K562 (cell line): ENCODE data around the gene CNTN5. TPM values are rescaled to one million over a fixed set of nuclear protein-coding genes. Genes with fewer than 3 reads are reported as not detected.

Experiments
- ATAC-seq: fragments of 200-7000 bp; cut with Tn5 transposase; 3 replicates; pipeline ENCODE4 v1.9.1; 2020; ENCODE audit warnings: moderate library complexity
- BruUV-seq: library from RNA; stranded (reverse); fragments of 400-500 nt; replicated peaks from 2 replicates; lab custom pipeline; 2021; lab: Mats Ljungman, UMichigan
- CTCF ChIA-PET: fragments of 300-600 bp; formaldehyde crosslinking; extraction: SDS; loops from one replicate; lab custom pipeline; 2021; ENCODE audit warnings: low intra/inter-chr PET ratio; lab: Yijun Ruan, JAX
- POLR2A ChIA-PET: fragments of 300-600, 350-650 bp; sonication (Branson Sonifier 250); formaldehyde crosslinking; extraction: SDS; loops from one replicate; lab custom pipeline; 2021; ENCODE audit warnings: antibody characterized with exemption, inconsistent platforms; lab: Yijun Ruan, JAX
- DNase-seq, 4 experiments: peaks; one replicate each; pipeline versions ENCODE4 v3.0.0 to v3.0.0-alpha.2; 2011 to 2018; ENCODE audit warnings: low spot score in 3 of 4, mixed read lengths in 3 of 4; ENCODE audit errors: extremely low read depth in 1 of 4
- FAIRE-seq: peaks from 2 replicates; lab custom pipeline; 2011; peaks lifted over from hg19 to GRCh38; lab: Jason Lieb, UNC
- H2AFZ ChIP-seq: 2 replicates; pipeline ENCODE4 v1.6.0; 2011; ENCODE audit warnings: low read depth, low read length, control low read depth, inconsistent platforms
- H3K27ac ChIP-seq: fragments of 200-600 bp; 3 replicates; pipeline ENCODE4 v1.8.0; 2011; ENCODE audit warnings: low read depth, mild to moderate bottlenecking, control low read depth, inconsistent platforms, low read length, moderate library complexity, mixed read lengths; ENCODE audit errors: extremely low read depth
- H3K27me3 ChIP-seq, 2 experiments: fragments of 300-600 bp in 1 of 2; 2 replicates in 1 of 2; 3 replicates in 1 of 2; pipeline versions ENCODE4 v1.6.0 to v1.8.0; 2011; ENCODE audit warnings: inconsistent platforms in 2 of 2, low read length in 2 of 2, mild to moderate bottlenecking in 1 of 2, mixed read lengths in 1 of 2, moderate library complexity in 1 of 2; ENCODE audit not compliant: control insufficient read depth in 2 of 2, insufficient read depth in 2 of 2
- H3K36me3 ChIP-seq: fragments of 300-600 bp; 3 replicates; pipeline ENCODE4 v1.8.0; 2011; ENCODE audit warnings: mild to moderate bottlenecking, low read length, inconsistent platforms; ENCODE audit not compliant: control insufficient read depth, insufficient read depth
- H3K4me1 ChIP-seq, 2 experiments: fragments of 200-600 bp in 1 of 2; replicated peaks in 1 of 2; 2 replicates in 1 of 2; 3 replicates in 1 of 2; pipeline versions ENCODE4 v1.5.1 to v1.8.0; 2011; ENCODE audit warnings: inconsistent platforms in 2 of 2, low read length in 2 of 2, mild to moderate bottlenecking in 1 of 2, mixed read lengths in 1 of 2, moderate library complexity in 1 of 2; ENCODE audit not compliant: control insufficient read depth in 2 of 2, insufficient read depth in 2 of 2
- H3K4me2 ChIP-seq: 2 replicates; pipeline ENCODE4 v1.6.1; 2011; ENCODE audit warnings: low read length, control low read depth, inconsistent platforms, mixed read lengths; ENCODE audit not compliant: insufficient read depth
- H3K4me3 ChIP-seq: fragments of 200-600 bp; sonication (generic), shearing (Covaris generic); 2 replicates; pipeline ENCODE4 v1.5.1; 2016; ENCODE audit warnings: control low read depth, inconsistent platforms
- H3K79me2 ChIP-seq: fragments of 200-600 bp; 3 replicates; pipeline ENCODE4 v1.8.0; 2011; ENCODE audit warnings: low read length, inconsistent platforms; ENCODE audit not compliant: control insufficient read depth, insufficient read depth
- H3K9ac ChIP-seq, 2 experiments: 2 replicates each; pipeline versions ENCODE4 v1.6.0 to v1.6.1; 2011; ENCODE audit warnings: low read depth in 2 of 2, low read length in 2 of 2, control low read depth in 1 of 2, inconsistent platforms in 1 of 2, mild to moderate bottlenecking in 1 of 2, mixed read lengths in 1 of 2; ENCODE audit not compliant: insufficient read depth in 1 of 2
- H3K9me1 ChIP-seq: one replicate; pipeline ENCODE4 v1.6.0; 2011; ENCODE audit warnings: inconsistent platforms, mild to moderate bottlenecking, low read length, moderate library complexity; ENCODE audit not compliant: control insufficient read depth, insufficient read depth
- H3K9me3 ChIP-seq: replicated peaks from 2 replicates; pipeline ENCODE4 v1.5.1; 2011; ENCODE audit warnings: low read depth, low read length, inconsistent platforms; ENCODE audit not compliant: control insufficient read depth, insufficient read depth
- H4K20me1 ChIP-seq: replicated peaks from 2 replicates; pipeline ENCODE4 v1.6.1; 2011; ENCODE audit warnings: low read length, inconsistent platforms, mixed read lengths; ENCODE audit not compliant: control insufficient read depth, insufficient read depth
- CBX8 ChIP-seq: fragments of 200-600 bp; sonication (generic); IDR thresholded peaks from 2 replicates; pipeline ENCODE4 v1.6.1; 2012; ENCODE audit warnings: borderline replicate concordance, mixed run types, low read depth, mild to moderate bottlenecking, moderate library complexity, mixed read lengths, low read length, control low read depth, inconsistent platforms; ENCODE audit not compliant: poor library complexity, severe bottlenecking; ENCODE audit errors: extremely low read depth
- DIDO1 ChIP-seq: fragments of 450-650 bp; IDR thresholded peaks from 2 replicates; pipeline ENCODE4 v1.6.1; 2016; ENCODE audit warnings: low read depth, missing biosample characterization, missing genetic modification characterization
- GATA2 ChIP-seq: sonication (generic); formaldehyde crosslinking; IDR thresholded peaks from 2 replicates; pipeline ENCODE4 v1.4.0; 2020; ENCODE audit warnings: mild to moderate bottlenecking, missing genetic modification reagents
- HNRNPL ChIP-seq: fragments of 200-400 bp; formaldehyde crosslinking; IDR thresholded peaks from 2 replicates; pipeline ENCODE4 v1.6.1; 2017; ENCODE audit warnings: low read depth, mild to moderate bottlenecking, low read length
- KDM5B ChIP-seq: fragments of 200-600 bp; sonication (generic); IDR thresholded peaks from 2 replicates; pipeline ENCODE4 v1.6.1; 2012; ENCODE audit warnings: low read depth, mild to moderate bottlenecking, moderate library complexity, low read length, control low read depth, inconsistent platforms; ENCODE audit not compliant: insufficient replicate concordance
- SAFB ChIP-seq: fragments of 200-400 bp; formaldehyde crosslinking; IDR thresholded peaks from 2 replicates; pipeline ENCODE4 v1.6.1; 2017; ENCODE audit warnings: low read depth, low read length, borderline replicate concordance
- SAFB2 ChIP-seq: fragments of 200-400 bp; formaldehyde crosslinking; IDR thresholded peaks from 2 replicates; pipeline ENCODE4 v1.6.1; 2018; ENCODE audit warnings: borderline replicate concordance, low read length, low read depth, moderate library complexity; ENCODE audit not compliant: severe bottlenecking
- TSC22D4 ChIP-seq: fragments of 450-650 bp; IDR thresholded peaks from 2 replicates; pipeline ENCODE4 v1.6.1; 2016; ENCODE audit warnings: missing genetic modification characterization, missing biosample characterization, control low read depth
- ZEB2 ChIP-seq: fragments of 450-650 bp; IDR thresholded peaks from 2 replicates; pipeline ENCODE4 v1.6.1; 2016
- ZNF668 ChIP-seq: fragments of 250-450 bp; sonication (Bioruptor Pico); IDR thresholded peaks from 2 replicates; pipeline ENCODE4 v1.8.0; 2022; ENCODE audit warnings: mild to moderate bottlenecking, inconsistent platforms
- ZNF778 ChIP-seq: fragments of 450-650 bp; formaldehyde crosslinking; IDR thresholded peaks from 2 replicates; pipeline ENCODE4 v1.4.0; 2020; ENCODE audit warnings: mild to moderate bottlenecking, moderate library complexity
- WGBS: fragments of 100-300 bp; shearing (Covaris generic); methylation state at CpG from one replicate; pipeline ENCODE4 v1.1.6; 2016; ENCODE audit warnings: low coverage, mixed read lengths; ENCODE audit not compliant: insufficient coverage; ENCODE audit errors: missing lambda C conversion rate; 5-methylcytosine and 5-hydroxymethylcytosine counted together
- in situ Hi-C: fragments of 300-500 bp; cut with MboI; formaldehyde crosslinking; loops from 4 replicates; pipeline ENCODE4 v1.15.0; 2018; ENCODE audit warnings: inconsistent platforms, mixed read lengths
- intact Hi-C: fragments of 100-400 bp; cut with micrococcal nuclease; formaldehyde crosslinking; loops from 2 replicates; pipeline ENCODE4 v1.14.2; 2022
- polyA plus RNA-seq, 8 experiments: library from polyadenylated mRNA; depleted of rRNA in 4 of 8; stranded (reverse) in 5 of 8; unstranded in 3 of 8; fragments of >200 nt; fragmentation: Nextera tagmentation in 2 of 8; fragmentation: Illumina TruSeq in 1 of 8; extraction: Ambion mirVana in 2 of 8; extraction: Trizol in 1 of 8; gene quantifications; 2 replicates each; pipeline versions ENCODE4 v1.2.1 to v1.2.3, GENCODE V29; 2011 to 2014; ENCODE audit warnings: inconsistent platforms in 1 of 8, missing spikeins in 1 of 8
- total RNA-seq, 7 experiments: library from RNA; depleted of rRNA in 6 of 7; stranded (reverse); fragments of >200 nt in 6 of 7; fragmentation: Illumina TruSeq in 2 of 7; extraction: Trizol in 2 of 7; gene quantifications; 2 replicates each; pipeline versions ENCODE4 v1.2.1 to v1.2.3, GENCODE V29; 2011 to 2021; ENCODE audit warnings: low replicate concordance in 1 of 7
- TF ChIP-seq, protein P1 (sequence below), 2 experiments: IDR thresholded peaks; 2 replicates each; pipeline ENCODE4 v1.6.1; 2011; ENCODE audit warnings: borderline replicate concordance in 1 of 2, control low read depth in 1 of 2, low read depth in 1 of 2, low read length in 1 of 2, mild to moderate bottlenecking in 1 of 2, mixed read lengths in 1 of 2, moderate library complexity in 1 of 2; ENCODE audit not compliant: insufficient read depth in 1 of 2, insufficient read length in 1 of 2, poor library complexity in 1 of 2, severe bottlenecking in 1 of 2; ENCODE audit errors: extremely low read depth in 1 of 2
- TF ChIP-seq, protein P2 (sequence below): fragments of 250-450 bp; sonication (Bioruptor Pico); IDR thresholded peaks from 2 replicates; pipeline ENCODE4 v1.5.0; 2021
- TF ChIP-seq, protein P3 (sequence below): sonication (generic); formaldehyde crosslinking; IDR thresholded peaks from 2 replicates; pipeline ENCODE4 v1.8.0; 2022; ENCODE audit warnings: mild to moderate bottlenecking, missing genetic modification reagents
- TF ChIP-seq, protein P4 (sequence below): conservative IDR thresholded peaks from 2 replicates; pipeline ENCODE4 v1.6.1; 2011; ENCODE audit warnings: low read depth, mild to moderate bottlenecking, low read length; ENCODE audit not compliant: control insufficient read depth

Gene CNTN5
- total and polyA plus RNA-seq, 9 of the 15 experiments (the other 6 are each of a cell fraction or from before 2014, with no cell fraction given) = 0.03 TPM; not detected in 8

DNA sequence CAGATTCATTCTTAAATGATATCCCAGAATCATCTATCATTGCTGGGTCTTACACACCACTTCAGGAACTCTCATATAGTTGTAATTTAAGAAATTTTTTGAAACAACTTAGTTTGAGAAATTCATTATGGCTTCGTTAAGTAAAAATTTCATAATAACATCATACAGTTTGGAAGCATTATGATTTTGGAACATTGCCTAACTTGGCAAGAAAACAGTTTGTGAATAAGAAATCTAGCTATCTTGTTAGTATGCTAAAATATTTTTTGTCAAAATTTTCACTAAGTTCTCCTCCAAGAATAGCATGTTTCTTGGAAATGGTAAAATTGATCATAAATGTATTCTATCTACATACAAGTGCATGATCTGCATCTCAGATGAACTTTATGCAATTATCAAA lies 217.7 kb downstream of the CNTN5 start (continued):
- TF ChIP-seq, protein P1, sequence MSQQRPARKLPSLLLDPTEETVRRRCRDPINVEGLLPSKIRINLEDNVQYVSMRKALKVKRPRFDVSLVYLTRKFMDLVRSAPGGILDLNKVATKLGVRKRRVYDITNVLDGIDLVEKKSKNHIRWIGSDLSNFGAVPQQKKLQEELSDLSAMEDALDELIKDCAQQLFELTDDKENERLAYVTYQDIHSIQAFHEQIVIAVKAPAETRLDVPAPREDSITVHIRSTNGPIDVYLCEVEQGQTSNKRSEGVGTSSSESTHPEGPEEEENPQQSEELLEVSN (IDR thresholded peaks at IDR 0.05; ENCODE audit: borderline replicate concordance in 1 of 2, extremely low read depth in 1 of 2, insufficient read depth in 1 of 2, insufficient read length in 1 of 2, low read depth in 1 of 2, low read length in 1 of 2, poor library complexity in 1 of 2, severe bottlenecking in 1 of 2) = no peak
- TF ChIP-seq, all 486 proteins: peak for 0

DNA sequence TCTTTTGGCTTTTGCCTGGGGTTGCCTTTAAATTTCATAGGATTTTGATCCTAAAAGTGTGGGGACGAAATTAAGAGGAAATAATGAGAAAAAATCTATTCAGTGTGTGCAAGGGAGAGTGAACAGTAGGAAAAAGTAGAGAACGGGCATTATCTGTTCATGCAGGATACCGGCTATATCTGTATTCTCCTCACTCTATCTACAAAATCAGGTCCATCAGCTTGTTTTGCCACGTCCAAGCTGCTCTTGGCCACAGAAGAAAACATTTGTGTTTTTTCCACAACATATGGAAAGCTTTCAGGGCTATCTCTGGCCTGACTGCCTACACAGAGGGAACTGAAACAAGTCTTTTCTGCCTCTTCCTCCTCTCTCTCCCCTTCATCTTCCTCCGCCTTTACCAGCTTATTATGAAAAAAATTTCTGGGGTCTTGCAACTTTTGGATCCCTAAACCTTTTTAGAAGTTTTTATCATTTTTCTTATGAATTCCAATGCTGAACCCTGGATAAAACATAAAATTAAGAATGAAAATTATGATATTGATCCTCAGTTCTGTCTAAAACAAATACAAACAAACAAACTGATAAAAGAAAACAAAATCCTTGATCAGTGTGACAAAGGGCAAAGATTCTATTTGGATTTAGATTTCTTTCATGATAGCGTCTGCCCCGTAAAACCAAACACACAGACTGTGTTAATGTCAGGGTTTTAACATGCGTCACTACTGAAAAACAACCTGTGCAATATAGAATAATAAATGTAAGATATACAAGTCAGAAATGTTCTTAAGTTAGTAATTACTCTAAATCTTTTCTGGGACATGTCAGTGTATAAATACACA lies 219.7 kb downstream of the CNTN5 start:
- Histone ChIP-seq H3K36me3 (no peaks in the 10 kb centered on the region), H3K79me2 (no peaks in the 10 kb centered on the region), H3K4me2 (no peak overlapping the region), H3K4me3 (no peak overlapping the region), H3K4me1 (no peaks in the 10 kb centered on the region), H3K27me3 (no peaks in the 10 kb centered on the region), H3K9me1 (no peaks in the 10 kb centered on the region), H3K27ac (no peak overlapping the region), H3K9me3 (no peaks in the 10 kb centered on the region), H4K20me1 (no peaks in the 10 kb centered on the region), H3K9ac (no peak overlapping the region), H2AFZ (no peak overlapping the region)
- no peak for ATAC-seq
- in situ Hi-C loops (no loop called here), intact Hi-C loops (no loop called here)
- no peak for FAIRE-seq
- DNase-seq = no peak
- ChIA-PET CTCF (no interaction called here), POLR2A (no interaction called here)
- WGBS = 1% methylated on average over 8 of the region's 8 CpGs
- no TSS peak for BruUV-seq
- TF ChIP-seq SAFB2 (no peak), SAFB (no peak), HNRNPL (no peak), CBX8 (no peak), ZNF778 (CRISPR knock-in tag) (no peak), ZEB2 (no peak), GATA2 (CRISPR knock-in tag) (no peak), DIDO1 (tag) (no peak), KDM5B (no peak), ZNF668 (CRISPR knock-in tag) (no peak), TSC22D4 (tag) (no peak)
- TF ChIP-seq, protein P2, sequence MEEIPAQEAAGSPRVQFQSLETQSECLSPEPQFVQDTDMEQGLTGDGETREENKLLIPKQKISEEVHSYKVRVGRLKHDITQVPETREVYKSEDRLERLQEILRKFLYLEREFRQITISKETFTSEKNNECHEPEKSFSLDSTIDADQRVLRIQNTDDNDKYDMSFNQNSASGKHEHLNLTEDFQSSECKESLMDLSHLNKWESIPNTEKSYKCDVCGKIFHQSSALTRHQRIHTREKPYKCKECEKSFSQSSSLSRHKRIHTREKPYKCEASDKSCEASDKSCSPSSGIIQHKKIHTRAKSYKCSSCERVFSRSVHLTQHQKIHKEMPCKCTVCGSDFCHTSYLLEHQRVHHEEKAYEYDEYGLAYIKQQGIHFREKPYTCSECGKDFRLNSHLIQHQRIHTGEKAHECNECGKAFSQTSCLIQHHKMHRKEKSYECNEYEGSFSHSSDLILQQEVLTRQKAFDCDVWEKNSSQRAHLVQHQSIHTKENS (CRISPR knock-in tag) = no peak
- TF ChIP-seq, protein P3, sequence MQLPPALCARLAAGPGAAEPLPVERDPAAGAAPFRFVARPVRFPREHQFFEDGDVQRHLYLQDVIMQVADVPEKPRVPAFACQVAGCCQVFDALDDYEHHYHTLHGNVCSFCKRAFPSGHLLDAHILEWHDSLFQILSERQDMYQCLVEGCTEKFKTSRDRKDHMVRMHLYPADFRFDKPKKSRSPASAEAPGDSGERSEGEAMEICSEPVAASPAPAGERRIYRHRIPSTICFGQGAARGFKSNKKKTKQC (CRISPR knock-in tag) = no peak
- TF ChIP-seq, protein P4, sequence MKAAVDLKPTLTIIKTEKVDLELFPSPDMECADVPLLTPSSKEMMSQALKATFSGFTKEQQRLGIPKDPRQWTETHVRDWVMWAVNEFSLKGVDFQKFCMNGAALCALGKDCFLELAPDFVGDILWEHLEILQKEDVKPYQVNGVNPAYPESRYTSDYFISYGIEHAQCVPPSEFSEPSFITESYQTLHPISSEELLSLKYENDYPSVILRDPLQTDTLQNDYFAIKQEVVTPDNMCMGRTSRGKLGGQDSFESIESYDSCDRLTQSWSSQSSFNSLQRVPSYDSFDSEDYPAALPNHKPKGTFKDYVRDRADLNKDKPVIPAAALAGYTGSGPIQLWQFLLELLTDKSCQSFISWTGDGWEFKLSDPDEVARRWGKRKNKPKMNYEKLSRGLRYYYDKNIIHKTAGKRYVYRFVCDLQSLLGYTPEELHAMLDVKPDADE = no peak
